GM06990 (cell line): ENCODE data around the gene SMAP2.
A peak's percentile ranks its signal among the peaks of the same experiment; 100 is the strongest.
"Not testable (repeated sequence)": the region's sequence is repeated elsewhere in the genome, so short reads cannot be mapped to it uniquely, and the experiment has no call there.

Source experiments
- DNase-seq: peaks from one replicate; pipeline ENCODE4 v3.0.0-alpha.2; 2011; ENCODE audit not compliant: insufficient read length; ENCODE audit errors: extremely low read depth
- H3K27me3 ChIP-seq: replicated peaks from 2 replicates; pipeline ENCODE4 v1.6.0; 2011; ENCODE audit warnings: low read length; ENCODE audit not compliant: control insufficient read depth, insufficient read depth
- H3K36me3 ChIP-seq: 2 replicates; pipeline ENCODE4 v1.5.1; 2011; ENCODE audit warnings: low read length; ENCODE audit not compliant: control insufficient read depth, insufficient read depth
- H3K4me3 ChIP-seq: replicated peaks from 2 replicates; pipeline ENCODE4 v1.5.1; 2011; ENCODE audit warnings: low read depth, mild to moderate bottlenecking, control low read depth, low read length
- TF ChIP-seq, protein P1 (sequence below): IDR thresholded peaks from 2 replicates; pipeline ENCODE4 v1.5.1; 2011; ENCODE audit warnings: low read length, control low read depth, mild to moderate bottlenecking, inconsistent platforms; ENCODE audit not compliant: insufficient read depth, poor library complexity, severe bottlenecking

SMAP2 gene

DNA sequence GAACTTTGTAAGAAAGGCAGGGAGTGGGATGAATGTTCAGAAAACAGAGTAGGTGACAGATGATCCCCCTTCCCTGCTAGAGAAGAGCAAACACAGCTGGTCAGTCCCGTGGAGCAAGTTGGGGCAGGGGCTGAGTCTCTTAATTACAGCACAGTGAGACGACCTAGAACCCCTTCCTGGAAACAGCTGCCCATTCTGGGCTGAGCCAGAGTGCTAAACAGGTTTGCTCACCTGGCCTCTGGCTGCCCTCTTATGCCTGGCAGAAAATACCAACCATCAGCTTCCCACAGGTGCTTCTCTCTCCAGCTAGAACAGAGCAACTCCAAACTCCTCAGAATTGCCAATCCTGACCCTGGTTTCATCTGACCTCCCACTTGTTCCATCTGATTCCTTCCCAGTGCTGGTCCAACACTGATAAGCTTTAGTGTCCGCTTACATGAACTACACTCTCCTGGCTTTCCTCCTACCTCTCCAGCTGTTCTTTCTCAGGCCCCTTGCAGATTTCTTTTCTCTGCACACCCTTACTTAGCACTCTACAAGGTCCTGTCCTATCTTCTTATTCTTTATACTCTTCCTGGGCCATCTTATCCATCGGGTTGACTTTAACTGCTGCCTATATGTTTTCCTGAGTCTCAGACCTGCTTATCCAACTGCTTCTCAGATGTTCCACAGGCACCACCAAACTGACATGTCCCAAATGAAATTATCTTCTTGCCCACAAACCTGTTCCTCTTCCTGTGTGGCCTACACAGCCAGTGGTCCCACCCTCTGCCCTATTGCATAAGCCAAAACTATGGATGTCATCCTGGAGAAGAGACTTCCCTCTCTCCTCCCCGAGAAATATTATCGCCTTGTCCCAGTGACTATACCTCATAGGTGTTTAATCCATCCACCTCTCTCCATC is 33.9 kb upstream of the SMAP2 start:
- TF ChIP-seq, protein P1, sequence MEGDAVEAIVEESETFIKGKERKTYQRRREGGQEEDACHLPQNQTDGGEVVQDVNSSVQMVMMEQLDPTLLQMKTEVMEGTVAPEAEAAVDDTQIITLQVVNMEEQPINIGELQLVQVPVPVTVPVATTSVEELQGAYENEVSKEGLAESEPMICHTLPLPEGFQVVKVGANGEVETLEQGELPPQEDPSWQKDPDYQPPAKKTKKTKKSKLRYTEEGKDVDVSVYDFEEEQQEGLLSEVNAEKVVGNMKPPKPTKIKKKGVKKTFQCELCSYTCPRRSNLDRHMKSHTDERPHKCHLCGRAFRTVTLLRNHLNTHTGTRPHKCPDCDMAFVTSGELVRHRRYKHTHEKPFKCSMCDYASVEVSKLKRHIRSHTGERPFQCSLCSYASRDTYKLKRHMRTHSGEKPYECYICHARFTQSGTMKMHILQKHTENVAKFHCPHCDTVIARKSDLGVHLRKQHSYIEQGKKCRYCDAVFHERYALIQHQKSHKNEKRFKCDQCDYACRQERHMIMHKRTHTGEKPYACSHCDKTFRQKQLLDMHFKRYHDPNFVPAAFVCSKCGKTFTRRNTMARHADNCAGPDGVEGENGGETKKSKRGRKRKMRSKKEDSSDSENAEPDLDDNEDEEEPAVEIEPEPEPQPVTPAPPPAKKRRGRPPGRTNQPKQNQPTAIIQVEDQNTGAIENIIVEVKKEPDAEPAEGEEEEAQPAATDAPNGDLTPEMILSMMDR = no peak
- Histone ChIP-seq H3K4me3 (no peak overlapping the region), H3K27me3 (no peaks in the 10 kb centered on the region), H3K36me3 (no peaks in the 10 kb centered on the region)
- DNase-seq = no peak

DNA sequence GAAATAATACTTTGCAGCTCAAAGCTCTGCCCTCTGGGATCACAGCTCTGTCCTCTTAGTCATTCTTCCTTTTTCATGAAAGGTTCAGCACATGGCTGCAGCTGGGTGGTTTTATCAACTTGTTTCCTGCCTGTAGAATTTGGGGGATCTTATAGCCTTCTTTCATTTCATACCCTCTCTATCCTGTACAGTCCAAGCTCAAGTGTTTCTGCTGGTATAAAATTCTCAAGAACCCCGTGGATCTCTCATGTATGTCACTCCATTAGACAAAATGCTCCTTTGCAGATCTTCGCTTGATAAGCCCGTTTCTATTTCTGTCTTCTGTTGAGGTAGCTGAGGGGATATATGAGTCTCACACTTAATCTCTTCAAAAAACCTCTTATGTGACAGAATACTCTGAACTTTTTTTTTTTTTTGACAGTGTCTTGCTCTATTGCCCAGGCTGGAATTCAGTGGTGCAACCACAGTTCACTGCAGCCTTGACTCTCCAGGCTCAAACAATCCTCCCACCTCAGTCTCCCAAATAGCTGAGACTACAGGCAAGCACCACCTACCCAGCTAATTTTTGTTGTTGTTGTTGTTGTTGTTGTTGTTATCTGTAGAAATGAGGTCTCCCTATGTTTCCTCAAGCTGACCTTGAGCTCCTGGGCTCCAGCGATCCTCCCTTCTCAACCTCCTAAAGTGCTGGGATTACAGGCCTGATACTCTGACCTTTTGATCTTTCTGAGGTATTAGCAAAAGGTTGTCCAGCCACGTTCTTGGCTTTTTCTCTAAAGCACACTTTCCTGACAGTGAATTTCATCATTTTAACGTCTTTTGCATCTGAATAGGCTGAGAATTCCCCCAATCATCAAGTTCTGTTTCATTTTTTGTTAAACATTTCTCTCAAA is 31.8 kb upstream of the SMAP2 start:
- peak; percentile 34 for DNase-seq
- no peaks in the 10 kb centered on the region for H3K36me3 ChIP-seq
- H3K27me3 ChIP-seq = no peaks in the 10 kb centered on the region
- TF ChIP-seq, protein P1 = no peak
- no peak overlapping the region for H3K4me3 ChIP-seq

DNA sequence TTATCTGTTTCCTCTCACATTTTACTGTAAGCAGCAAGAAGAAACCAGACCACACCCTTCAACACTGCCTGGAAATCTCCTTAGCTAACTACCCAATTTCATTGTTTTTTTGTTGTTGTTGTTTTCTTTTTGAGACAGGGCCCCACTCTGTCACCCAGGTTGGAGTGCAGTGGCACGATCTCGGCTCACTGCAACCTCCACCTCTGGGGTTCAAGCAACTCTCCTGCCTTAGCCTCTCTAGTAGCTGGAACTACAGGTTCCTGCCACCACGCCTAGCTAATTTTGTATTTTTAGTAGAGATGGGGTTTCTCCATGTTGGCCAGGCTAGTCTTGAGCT is 31.2 kb upstream of the SMAP2 start:
- peak; percentile 30 for DNase-seq
- H3K27me3 ChIP-seq, H3K4me3 ChIP-seq, H3K36me3 ChIP-seq: not testable (repeated sequence)

DNA sequence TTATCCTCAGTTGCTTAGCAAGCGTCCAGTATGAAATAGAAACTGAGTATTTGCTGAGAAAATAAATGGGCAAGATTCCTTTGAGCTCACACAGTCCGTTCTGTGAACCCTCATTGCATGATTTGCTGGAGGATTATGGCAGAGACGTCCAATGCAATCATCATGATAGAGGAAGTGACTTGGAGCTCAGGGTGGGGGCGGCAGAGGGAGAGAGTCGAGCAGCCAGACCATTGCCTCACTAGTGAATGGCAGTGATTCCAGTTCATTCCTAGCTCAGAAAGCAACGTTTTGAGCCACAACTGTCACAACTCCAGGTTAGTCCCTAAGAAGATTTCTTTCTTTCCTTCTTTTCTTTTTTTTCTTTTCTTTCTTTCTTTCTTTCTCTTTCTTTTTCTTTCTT is 28.9 kb upstream of the SMAP2 start:
- Histone ChIP-seq H3K36me3 (no peaks in the 10 kb centered on the region), H3K4me3 (no peak overlapping the region; the same call in 1 of the 2 replicates), H3K27me3 (no peaks in the 10 kb centered on the region)
- DNase-seq = no peak
- TF ChIP-seq, protein P1 = no peak

DNA sequence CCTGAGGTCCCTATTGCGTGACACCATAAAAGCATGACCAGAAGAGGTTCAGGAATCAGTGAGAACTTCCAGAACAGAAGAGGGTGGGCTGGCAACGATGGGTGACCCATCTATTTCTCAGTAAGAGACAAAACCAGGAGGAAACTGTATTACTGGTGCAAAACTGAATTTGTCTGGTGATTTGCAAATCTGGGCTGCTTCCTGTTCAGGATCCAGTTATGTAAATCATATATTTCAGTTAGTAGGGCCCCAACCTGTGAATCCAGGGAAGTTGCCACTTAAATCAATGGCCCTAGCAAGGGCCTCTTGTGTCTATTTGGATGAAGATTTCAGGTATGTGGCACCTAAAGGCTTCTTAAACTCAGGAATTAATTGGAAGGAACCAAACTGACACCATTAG is 23.1 kb upstream of the SMAP2 start:
- TF ChIP-seq, protein P1 = no peak
- Histone ChIP-seq H3K4me3 (no peak overlapping the region), H3K36me3 (no peaks in the 10 kb centered on the region), H3K27me3 (no peaks in the 10 kb centered on the region)
- DNase-seq = no peak

DNA sequence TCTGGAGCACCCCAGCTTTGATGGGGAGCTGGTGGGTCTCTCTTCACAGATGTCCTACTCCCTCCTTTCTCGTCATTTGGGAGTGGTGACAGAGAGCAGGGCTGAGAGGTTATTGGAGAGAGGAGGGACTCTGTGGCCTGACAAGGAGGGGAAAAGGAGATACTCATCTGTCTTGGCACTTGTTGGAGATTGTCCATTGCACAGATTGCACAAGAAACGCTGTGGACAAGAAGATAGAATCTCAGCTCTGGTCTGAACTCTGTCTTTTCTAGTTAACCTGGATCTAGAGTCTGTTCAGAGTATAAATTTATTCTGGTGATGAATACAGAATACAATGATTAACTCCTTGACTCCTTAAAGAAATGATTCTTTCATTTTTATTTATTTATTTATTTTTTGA is 22.4 kb upstream of the SMAP2 start:
- no peak for DNase-seq
- Histone ChIP-seq H3K27me3 (no peaks in the 10 kb centered on the region), H3K36me3 (no peaks in the 10 kb centered on the region)

More for the DNA sequence above, 22.4 kb upstream of the SMAP2 start:
- TF ChIP-seq, protein P1 = no peak
- H3K4me3 ChIP-seq = no peak overlapping the region
